HepG2 (cell line): Measurements from ENCODE around the gene CCNF.

Experiments
- FOXM1 ChIP-seq: sonication (generic); formaldehyde crosslinking; IDR thresholded peaks from 2 replicates; pipeline ENCODE4 v1.5.0; 2020; ENCODE audit warnings: missing genetic modification reagents
- POLR2A ChIP-seq, 2 experiments: IDR thresholded peaks; 2 replicates each; pipeline ENCODE4 v1.6.1; 2011; ENCODE audit warnings: low read depth in 2 of 2, low read length in 2 of 2, mild to moderate bottlenecking in 1 of 2, moderate library complexity in 1 of 2; ENCODE audit not compliant: insufficient read depth in 1 of 2
- RAD21 ChIP-seq: fragments of 450-650 bp; formaldehyde crosslinking; IDR thresholded peaks from 2 replicates; pipeline ENCODE4 v1.5.0; 2020; ENCODE audit warnings: mild to moderate bottlenecking
- RBFOX2 ChIP-seq: fragments of 200-400 bp; formaldehyde crosslinking; IDR thresholded peaks from 2 replicates; pipeline ENCODE4 v1.6.1; 2017; ENCODE audit warnings: low read depth, mild to moderate bottlenecking, low read length
- SMC3 ChIP-seq: IDR thresholded peaks from 2 replicates; pipeline ENCODE4 v1.6.1; 2011; ENCODE audit warnings: low read length, improper control_type of control experiment
- SMYD3 ChIP-seq: sonication (generic); formaldehyde crosslinking; IDR thresholded peaks from 2 replicates; pipeline ENCODE4 v1.8.1; 2023; ENCODE audit warnings: mild to moderate bottlenecking, missing genetic modification reagents
- USF2 ChIP-seq, 2 experiments: sonication (generic) in 1 of 2; formaldehyde crosslinking in 1 of 2; IDR thresholded peaks; 2 replicates each; pipeline versions ENCODE4 v1.5.1 to v1.6.1; 2011 to 2020; ENCODE audit warnings: borderline replicate concordance in 1 of 2, low read depth in 1 of 2, low read length in 1 of 2, mild to moderate bottlenecking in 1 of 2, missing genetic modification reagents in 1 of 2, moderate library complexity in 1 of 2
- ZKSCAN1 ChIP-seq: fragments of 150-350 bp; IDR thresholded peaks from 2 replicates; pipeline ENCODE4 v1.6.1; 2014; ENCODE audit warnings: low read length
- ZNF460 ChIP-seq: sonication (generic); formaldehyde crosslinking; IDR thresholded peaks from 2 replicates; pipeline ENCODE4 v1.5.1; 2020; ENCODE audit warnings: missing genetic modification reagents, mild to moderate bottlenecking, borderline replicate concordance
- TF ChIP-seq, protein P1 (sequence below): sonication (generic); formaldehyde crosslinking; IDR thresholded peaks from 2 replicates; pipeline ENCODE4 v1.4.0; 2020; ENCODE audit warnings: mild to moderate bottlenecking, missing genetic modification reagents
- TF ChIP-seq, protein P2 (sequence below): sonication (generic); formaldehyde crosslinking; IDR thresholded peaks from 2 replicates; pipeline ENCODE4 v1.4.0; 2020; ENCODE audit warnings: low read depth, mild to moderate bottlenecking, missing genetic modification reagents
- TF ChIP-seq, protein P3 (sequence below): sonication (generic); formaldehyde crosslinking; IDR thresholded peaks from 2 replicates; pipeline ENCODE4 v1.5.0; 2020; ENCODE audit warnings: mild to moderate bottlenecking, missing genetic modification reagents

DNA sequence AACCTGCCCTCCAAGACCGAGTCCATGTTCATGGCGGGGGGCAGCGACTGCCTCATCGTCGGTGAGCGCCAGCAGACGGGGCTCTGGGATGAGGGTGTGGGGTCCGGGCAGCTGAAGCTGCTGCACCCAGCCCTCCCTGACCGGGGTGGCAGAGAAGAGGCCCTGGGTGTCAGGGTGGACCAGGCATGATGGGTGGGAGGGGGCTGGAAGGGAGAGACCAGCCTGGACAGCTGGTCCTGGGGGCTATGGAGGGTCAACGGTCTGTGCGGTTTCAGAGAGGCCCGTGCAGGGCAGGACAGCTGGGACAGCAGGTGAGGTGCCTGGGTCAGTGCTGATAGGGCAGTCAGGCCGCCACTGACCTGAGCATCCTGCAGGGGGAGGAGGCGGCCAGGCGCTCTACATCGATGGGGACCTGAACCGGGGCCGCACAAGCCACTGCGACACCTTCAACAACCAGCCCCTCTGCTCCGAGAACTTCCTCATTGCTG lies 71.2 kb downstream of the CCNF start:
- TF ChIP-seq SMYD3 (CRISPR knock-in tag) (no peak), POLR2A (IDR thresholded peaks at IDR 0.05; ENCODE audit: insufficient read depth in 1 of 2, low read depth in 2 of 2, low read length in 2 of 2) (no peak), SMC3 (no peak), RAD21 (no peak), FOXM1 (CRISPR knock-in tag) (no peak), ZNF460 (CRISPR knock-in tag) (no peak), USF2 (IDR thresholded peaks at IDR 0.05; ENCODE audit: low read depth, low read length) (no peak), USF2 (CRISPR knock-in tag; IDR thresholded peaks at IDR 0.05; ENCODE audit: borderline replicate concordance) (no peak), ZKSCAN1 (no peak), RBFOX2 (no peak)
- TF ChIP-seq, protein P1, sequence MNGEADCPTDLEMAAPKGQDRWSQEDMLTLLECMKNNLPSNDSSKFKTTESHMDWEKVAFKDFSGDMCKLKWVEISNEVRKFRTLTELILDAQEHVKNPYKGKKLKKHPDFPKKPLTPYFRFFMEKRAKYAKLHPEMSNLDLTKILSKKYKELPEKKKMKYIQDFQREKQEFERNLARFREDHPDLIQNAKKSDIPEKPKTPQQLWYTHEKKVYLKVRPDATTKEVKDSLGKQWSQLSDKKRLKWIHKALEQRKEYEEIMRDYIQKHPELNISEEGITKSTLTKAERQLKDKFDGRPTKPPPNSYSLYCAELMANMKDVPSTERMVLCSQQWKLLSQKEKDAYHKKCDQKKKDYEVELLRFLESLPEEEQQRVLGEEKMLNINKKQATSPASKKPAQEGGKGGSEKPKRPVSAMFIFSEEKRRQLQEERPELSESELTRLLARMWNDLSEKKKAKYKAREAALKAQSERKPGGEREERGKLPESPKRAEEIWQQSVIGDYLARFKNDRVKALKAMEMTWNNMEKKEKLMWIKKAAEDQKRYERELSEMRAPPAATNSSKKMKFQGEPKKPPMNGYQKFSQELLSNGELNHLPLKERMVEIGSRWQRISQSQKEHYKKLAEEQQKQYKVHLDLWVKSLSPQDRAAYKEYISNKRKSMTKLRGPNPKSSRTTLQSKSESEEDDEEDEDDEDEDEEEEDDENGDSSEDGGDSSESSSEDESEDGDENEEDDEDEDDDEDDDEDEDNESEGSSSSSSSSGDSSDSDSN (CRISPR knock-in tag), result no peak
- TF ChIP-seq, protein P2, sequence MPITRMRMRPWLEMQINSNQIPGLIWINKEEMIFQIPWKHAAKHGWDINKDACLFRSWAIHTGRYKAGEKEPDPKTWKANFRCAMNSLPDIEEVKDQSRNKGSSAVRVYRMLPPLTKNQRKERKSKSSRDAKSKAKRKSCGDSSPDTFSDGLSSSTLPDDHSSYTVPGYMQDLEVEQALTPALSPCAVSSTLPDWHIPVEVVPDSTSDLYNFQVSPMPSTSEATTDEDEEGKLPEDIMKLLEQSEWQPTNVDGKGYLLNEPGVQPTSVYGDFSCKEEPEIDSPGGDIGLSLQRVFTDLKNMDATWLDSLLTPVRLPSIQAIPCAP (CRISPR knock-in tag), result no peak
- TF ChIP-seq, protein P3, sequence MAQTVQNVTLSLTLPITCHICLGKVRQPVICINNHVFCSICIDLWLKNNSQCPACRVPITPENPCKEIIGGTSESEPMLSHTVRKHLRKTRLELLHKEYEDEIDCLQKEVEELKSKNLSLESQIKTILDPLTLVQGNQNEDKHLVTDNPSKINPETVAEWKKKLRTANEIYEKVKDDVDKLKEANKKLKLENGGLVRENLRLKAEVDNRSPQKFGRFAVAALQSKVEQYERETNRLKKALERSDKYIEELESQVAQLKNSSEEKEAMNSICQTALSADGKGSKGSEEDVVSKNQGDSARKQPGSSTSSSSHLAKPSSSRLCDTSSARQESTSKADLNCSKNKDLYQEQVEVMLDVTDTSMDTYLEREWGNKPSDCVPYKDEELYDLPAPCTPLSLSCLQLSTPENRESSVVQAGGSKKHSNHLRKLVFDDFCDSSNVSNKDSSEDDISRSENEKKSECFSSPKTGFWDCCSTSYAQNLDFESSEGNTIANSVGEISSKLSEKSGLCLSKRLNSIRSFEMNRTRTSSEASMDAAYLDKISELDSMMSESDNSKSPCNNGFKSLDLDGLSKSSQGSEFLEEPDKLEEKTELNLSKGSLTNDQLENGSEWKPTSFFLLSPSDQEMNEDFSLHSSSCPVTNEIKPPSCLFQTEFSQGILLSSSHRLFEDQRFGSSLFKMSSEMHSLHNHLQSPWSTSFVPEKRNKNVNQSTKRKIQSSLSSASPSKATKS, result no peak
